ENCODE data around the gene SLC22A4. TPM values are rescaled to one million over a fixed set of nuclear protein-coding genes. Genes with fewer than 3 reads are reported as not detected.

The SLC22A4 gene
- total RNA-seq, 1 donor from 2014 or later: 0.06 TPM

- DNase-seq (ENCODE audit: low spot score): no peak
- H3K27ac Mint-ChIP-seq: no peak overlapping the region
- no peak overlapping the region for H3K4me3 Mint-ChIP-seq
- peaks cover 4% of the 10 kb centered on the region for H3K27me3 Mint-ChIP-seq (ENCODE audit: insufficient read depth, low read depth)
- no peaks in the 10 kb centered on the region for H3K9me3 ChIP-seq (ENCODE audit: low read depth)
- H4K20me1 ChIP-seq (ENCODE audit: low read depth): no peaks in the 10 kb centered on the region
- H3K4me1 ChIP-seq: peaks cover 3% of the 10 kb centered on the region
- no peak overlapping the region for H3K9ac ChIP-seq
- H3K4me3 ChIP-seq: no peak overlapping the region
- no peaks in the 10 kb centered on the region for H3F3A ChIP-seq (ENCODE audit: low read depth)
- H3K36me3 ChIP-seq: no peaks in the 10 kb centered on the region
- H3K79me2 ChIP-seq (ENCODE audit: low read depth): no peaks in the 10 kb centered on the region
- peaks cover 4% of the 10 kb centered on the region for H3K27me3 ChIP-seq
- no peaks in the 10 kb centered on the region for H3K9me3 Mint-ChIP-seq
- no peak overlapping the region for H3K27ac ChIP-seq
- H2AFZ ChIP-seq (replicated peaks): no peak overlapping the region
- peaks cover 12% of the 10 kb centered on the region for H3K36me3 Mint-ChIP-seq
- TF ChIP-seq EZH2 (IDR thresholded peaks at IDR 0.05): no peak
- no peak for TF ChIP-seq CTCF (IDR thresholded peaks at IDR 0.05)
- no peak for TF ChIP-seq EZH2phosphoT487 (IDR thresholded peaks at IDR 0.05)
- H3K4me2 ChIP-seq: no peak overlapping the region
- peaks cover 48% of the 10 kb centered on the region for H3K4me1 Mint-ChIP-seq
These were observed 31.2 kb upstream of the SLC22A4 start for GRCh38 chr5:132262882-132263547.

GRCh38 chr5:132263548-132264261, 30.5 kb upstream of the SLC22A4 start:
- Mint-ChIP-seq H3K27me3 (ENCODE audit: insufficient read depth, low read depth) (peaks cover 4% of the 10 kb centered on the region), H3K9me3 (no peaks in the 10 kb centered on the region), H3K27ac (no peak overlapping the region), H3K36me3 (peaks cover 12% of the 10 kb centered on the region), H3K4me3 (no peak overlapping the region), H3K4me1 (peaks cover 44% of the 10 kb centered on the region)
- TF ChIP-seq CTCF (IDR thresholded peaks at IDR 0.05) (no peak), EZH2phosphoT487 (IDR thresholded peaks at IDR 0.05) (no peak), EZH2 (IDR thresholded peaks at IDR 0.05) (no peak)
- Histone ChIP-seq H3K4me1 (peaks cover under 1% of the 10 kb centered on the region), H3K9me3 (ENCODE audit: low read depth) (no peaks in the 10 kb centered on the region), H3F3A (ENCODE audit: low read depth) (no peaks in the 10 kb centered on the region), H2AFZ (replicated peaks) (no peak overlapping the region), H3K4me2 (no peak overlapping the region), H3K36me3 (no peaks in the 10 kb centered on the region), H3K27me3 (no peaks in the 10 kb centered on the region), H3K9ac (no peak overlapping the region), H3K4me3 (no peak overlapping the region), H3K79me2 (ENCODE audit: low read depth) (no peaks in the 10 kb centered on the region), H3K27ac (no peak overlapping the region), H4K20me1 (ENCODE audit: low read depth) (no peaks in the 10 kb centered on the region)
- DNase-seq (ENCODE audit: low spot score): no peak

- Histone ChIP-seq H3K27ac (no peak overlapping the region), H3K4me3 (no peak overlapping the region), H3K36me3 (no peaks in the 10 kb centered on the region), H3K27me3 (no peaks in the 10 kb centered on the region), H3K9ac (no peak overlapping the region), H3K9me3 (ENCODE audit: low read depth) (no peaks in the 10 kb centered on the region), H4K20me1 (ENCODE audit: low read depth) (no peaks in the 10 kb centered on the region), H3K4me2 (no peak overlapping the region), H3K4me1 (peaks cover 7% of the 10 kb centered on the region), H3K79me2 (ENCODE audit: low read depth) (no peaks in the 10 kb centered on the region), H3F3A (ENCODE audit: low read depth) (no peaks in the 10 kb centered on the region), H2AFZ (replicated peaks) (no peak overlapping the region)
- Mint-ChIP-seq H3K4me3 (peak overlapping the region; percentile 20), H3K27ac (peak overlapping the region; percentile 81), H3K27me3 (ENCODE audit: insufficient read depth, low read depth) (peaks cover 2% of the 10 kb centered on the region), H3K9me3 (no peaks in the 10 kb centered on the region), H3K4me1 (peaks cover 45% of the 10 kb centered on the region), H3K36me3 (peaks cover 12% of the 10 kb centered on the region)
- no peak for DNase-seq (ENCODE audit: low spot score)
- no peak for TF ChIP-seq EZH2 (IDR thresholded peaks at IDR 0.05)
- no peak for TF ChIP-seq CTCF (IDR thresholded peaks at IDR 0.05)
- no peak for TF ChIP-seq EZH2phosphoT487 (IDR thresholded peaks at IDR 0.05)
These were observed 29.5 kb upstream of the SLC22A4 start for GRCh38 chr5:132264546-132265335.
